ENCODE measurements around the gene PAOX. TPM values are rescaled to one million over a fixed set of nuclear protein-coding genes. Genes with fewer than 3 reads are reported as not detected.

PAOX gene
- total and polyA plus RNA-seq, 2 of the 4 experiments (the other 2 are of a cell fraction), result 3.8 to 4.5 TPM

- no peaks in the 10 kb centered on the region for H4K20me1 ChIP-seq (ENCODE audit: insufficient read depth, low read length)
- TF ChIP-seq NFE2L2 (IDR thresholded peaks at IDR 0.05; ENCODE audit: low read depth, low read length) (no peak), SMC3 (IDR thresholded peaks at IDR 0.05; ENCODE audit: low read depth, low read length) (no peak), RCOR1 (IDR thresholded peaks at IDR 0.05; ENCODE audit: insufficient replicate concordance, low read length) (no peak), MXI1 (IDR thresholded peaks at IDR 0.05; ENCODE audit: borderline replicate concordance, low read depth, low read length) (no peak), POLR2A (IDR thresholded peaks at IDR 0.05; ENCODE audit: low read depth, low read length) (no peak), CTCF (conservative IDR thresholded peaks at IDR 0.05; ENCODE audit: low read depth, low read length) (no peak), CHD1 (IDR thresholded peaks at IDR 0.05; ENCODE audit: low read depth, low read length) (no peak), USF2 (IDR thresholded peaks at IDR 0.05; ENCODE audit: low read depth, low read length) (no peak), CEBPB (IDR thresholded peaks at IDR 0.05; ENCODE audit: low read depth, low read length) (no peak), ELK1 (IDR thresholded peaks at IDR 0.05; ENCODE audit: borderline replicate concordance, low read depth, low read length) (no peak), RFX5 (IDR thresholded peaks at IDR 0.05; ENCODE audit: low read depth, low read length) (no peak), FOS (IDR thresholded peaks at IDR 0.05; ENCODE audit: low read depth, low read length) (no peak), MAFK (IDR thresholded peaks at IDR 0.05; ENCODE audit: low read depth, low read length) (no peak), MAZ (IDR thresholded peaks at IDR 0.05; ENCODE audit: borderline replicate concordance, low read depth, low read length) (no peak), RAD21 (IDR thresholded peaks at IDR 0.05; ENCODE audit: low read length) (no peak), BHLHE40 (IDR thresholded peaks at IDR 0.05; ENCODE audit: low read depth, low read length) (no peak)
- H3K9ac ChIP-seq (ENCODE audit: low read depth, low read length), result no peak overlapping the region
- H3K79me1 ChIP-seq (ENCODE audit: low read depth in 1 of 2, low read length in 2 of 2), result no peaks in the 10 kb centered on the region
- dilution Hi-C loops (cut with HindIII; ENCODE audit: low sequenced_read_pairs, unreplicated experiment), result no loop called here
- no peak overlapping the region for H3K56ac ChIP-seq (ENCODE audit: extremely low read depth, insufficient read depth, low read length)
- intact Hi-C loops (cut with micrococcal nuclease), result no loop called here
- no peak overlapping the region for H2AFZ ChIP-seq (replicated peaks; ENCODE audit: low read length, poor library complexity)
- no peak overlapping the region for H2AK5ac ChIP-seq (ENCODE audit: low read depth, low read length)
- no peak overlapping the region for H3K4me3 ChIP-seq (ENCODE audit: insufficient read depth, low read depth, low read length)
- no peak overlapping the region for H2AK9ac ChIP-seq (replicated peaks; ENCODE audit: low read depth, low read length, poor library complexity)
- H4K8ac ChIP-seq (ENCODE audit: low read depth in 2 of 2, low read length in 2 of 2), result no peak overlapping the region
- no peak overlapping the region for H2BK120ac ChIP-seq (ENCODE audit: low read depth, low read length)
- H3K27ac ChIP-seq (ENCODE audit: insufficient read depth, low read length), result no peak overlapping the region
- H3K9me1 ChIP-seq (ENCODE audit: insufficient read depth, low read length), result no peaks in the 10 kb centered on the region; the same call in 1 of the 2 replicates
- CTCF ChIA-PET, result no interaction called here
- no peak overlapping the region for H3K14ac ChIP-seq (replicated peaks; ENCODE audit: low read depth, low read length)
- WGBS, 2 experiments (ENCODE audit: extremely low coverage in 2 of 2, insufficient read length in 1 of 2), result 97% methylated on average over 6 of the region's 13 CpGs; no CpG with 5 or more reads in 1 of the 2 experiments
- no peak overlapping the region for H4K5ac ChIP-seq (ENCODE audit: low read depth, low read length)
- POLR2A ChIA-PET (ENCODE audit: unreplicated experiment), result no interaction called here
- H2BK5ac ChIP-seq (ENCODE audit: low read depth, low read length, poor library complexity, severe bottlenecking), result no peak overlapping the region
- no peak overlapping the region for H4K91ac ChIP-seq (ENCODE audit: insufficient read depth, low read depth, low read length)
- no peak for ATAC-seq (ENCODE audit: low read depth)
- H2BK20ac ChIP-seq (ENCODE audit: low read depth, low read length), result no peak overlapping the region
- no peak overlapping the region for H3K18ac ChIP-seq (ENCODE audit: low read depth, low read length)
- H3K4ac ChIP-seq (ENCODE audit: low read depth, low read length), result no peak overlapping the region
- no peaks in the 10 kb centered on the region for H3K9me3 ChIP-seq (ENCODE audit: control insufficient read depth, insufficient read depth, low read length)
- in situ Hi-C loops (cut with MboI; ENCODE audit: low sequenced_read_pairs), result no loop called here
- no peak for DNase-seq
- BruUV-seq (replicated peaks), result no TSS peak
- no peak overlapping the region for H3K23ac ChIP-seq (ENCODE audit: low read depth, low read length)
- peaks cover 40% of the 10 kb centered on the region for H3K36me3 ChIP-seq (ENCODE audit: control insufficient read depth, insufficient read depth, low read length)
- no peak overlapping the region for H2BK15ac ChIP-seq (ENCODE audit: low read depth, low read length)
- H3K4me2 ChIP-seq (ENCODE audit: low read depth, low read length), result no peak overlapping the region
- no peaks in the 10 kb centered on the region for H3K27me3 ChIP-seq (ENCODE audit: control insufficient read depth, insufficient read depth, low read length)
- H3K4me1 ChIP-seq (ENCODE audit: control insufficient read depth, insufficient read depth, low read length), result no peaks in the 10 kb centered on the region
Measured at GRCh38 chr10:133362846-133363245, 16.2 kb upstream of the PAOX start.
